GM20431 (cell line): ENCODE measurements around the gene COPS4.
"Not testable (repeated sequence)": the region's sequence is repeated elsewhere in the genome, so short reads cannot be mapped to it uniquely, and the experiment has no call there.

ENCODE experiments used
- in situ Hi-C: fragments of 300-500 bp; cut with MseI, MboI; formaldehyde crosslinking; loops from one replicate; pipeline ENCODE4 v1.15.0; 2020; ENCODE audit warnings: low sequenced_read_pairs; ENCODE audit not compliant: unreplicated experiment

Gene COPS4

DNA sequence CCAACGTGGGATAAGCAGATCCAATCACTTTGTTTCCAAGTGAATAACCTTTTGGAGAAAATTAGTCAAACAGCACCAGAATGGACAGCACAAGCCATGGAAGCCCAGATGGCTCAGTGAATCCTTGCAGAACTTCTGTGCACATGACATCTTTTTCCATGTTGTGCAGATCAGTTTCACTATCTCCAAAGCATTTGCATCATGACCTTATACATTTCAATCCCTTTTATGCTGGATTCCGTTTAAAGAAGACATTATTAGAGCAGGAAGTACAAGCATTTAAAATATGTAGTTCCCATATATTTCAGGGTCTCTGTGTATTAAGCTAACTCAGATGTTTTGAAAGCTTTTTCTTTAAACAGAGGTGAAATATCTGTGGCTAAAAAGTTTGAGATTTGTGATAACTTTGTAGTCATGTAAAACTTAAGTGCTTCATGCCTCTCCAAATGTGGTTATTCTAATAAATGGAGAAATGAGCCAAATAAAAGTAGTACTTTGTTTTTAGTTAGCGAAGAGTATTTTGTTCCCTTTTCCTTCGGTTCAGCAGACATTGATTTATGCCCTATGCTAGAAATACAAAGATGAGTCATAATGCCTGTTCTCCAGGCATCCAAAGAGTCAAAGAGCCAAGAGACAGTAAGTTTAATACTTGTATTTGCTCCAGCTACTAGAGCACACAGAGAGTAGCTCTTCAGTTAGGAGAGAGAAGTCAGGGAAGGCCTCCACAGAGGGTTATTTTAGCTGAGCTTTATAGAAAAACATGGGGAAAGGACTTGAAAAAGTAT lies 40.5 kb downstream of the COPS4 start:
- in situ Hi-C loops: no loop called here

DNA sequence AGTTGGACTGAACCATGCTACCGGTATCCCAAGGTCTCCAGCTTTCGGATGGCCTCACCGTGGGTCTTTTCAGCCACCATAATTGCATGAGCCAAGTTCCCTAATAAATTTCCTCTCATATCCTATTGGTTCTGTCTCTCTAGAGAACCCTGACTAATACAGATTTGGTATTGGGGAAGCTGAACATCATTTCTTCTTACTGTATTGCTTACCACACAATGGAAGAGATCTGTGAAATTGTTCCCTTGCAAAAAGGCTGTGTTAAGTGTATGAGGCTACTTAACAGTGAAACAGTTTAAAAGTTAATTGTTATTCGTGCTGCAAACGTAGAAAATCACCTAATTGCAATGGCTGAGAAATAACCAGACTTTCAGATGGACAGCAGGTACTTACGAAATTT lies 45.6 kb downstream of the COPS4 start:
- in situ Hi-C loops: no loop called here

GRCh38 chr4:83082777-83083176 lies 47.8 kb downstream of the COPS4 start:
- in situ Hi-C loops: no loop called here

DNA sequence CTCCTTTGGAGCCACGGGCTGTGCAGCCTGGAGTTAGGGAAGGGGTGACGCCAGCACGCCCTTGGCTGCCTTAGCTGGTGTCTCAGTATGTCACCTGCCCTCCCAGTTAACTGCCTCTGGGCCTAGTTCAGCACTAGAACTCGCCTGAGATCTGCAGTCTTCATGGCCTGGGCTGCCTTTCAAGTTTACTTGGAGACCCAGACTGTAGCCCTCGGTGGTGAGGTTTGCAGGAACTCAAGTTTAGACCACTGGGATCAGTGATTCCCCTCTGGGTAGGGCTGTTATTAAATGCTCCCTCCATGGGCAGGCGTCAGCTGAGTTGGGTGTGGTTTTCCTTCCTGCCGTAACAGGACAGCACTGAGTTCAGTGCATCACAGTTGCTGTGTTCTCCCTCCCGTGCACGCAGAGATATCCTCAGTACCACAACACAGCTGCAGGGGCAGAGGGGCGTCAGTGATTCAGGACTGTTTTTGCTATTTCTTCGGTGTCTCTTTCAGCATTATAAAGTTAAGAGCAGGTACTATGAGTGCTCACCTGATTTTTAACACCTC lies 49.0 kb downstream of the COPS4 start:
- in situ Hi-C loops: no loop called here

- in situ Hi-C loops: not testable (repeated sequence)
Observed at GRCh38 chr4:83084956-83085355, 50.0 kb downstream of the COPS4 start.

DNA sequence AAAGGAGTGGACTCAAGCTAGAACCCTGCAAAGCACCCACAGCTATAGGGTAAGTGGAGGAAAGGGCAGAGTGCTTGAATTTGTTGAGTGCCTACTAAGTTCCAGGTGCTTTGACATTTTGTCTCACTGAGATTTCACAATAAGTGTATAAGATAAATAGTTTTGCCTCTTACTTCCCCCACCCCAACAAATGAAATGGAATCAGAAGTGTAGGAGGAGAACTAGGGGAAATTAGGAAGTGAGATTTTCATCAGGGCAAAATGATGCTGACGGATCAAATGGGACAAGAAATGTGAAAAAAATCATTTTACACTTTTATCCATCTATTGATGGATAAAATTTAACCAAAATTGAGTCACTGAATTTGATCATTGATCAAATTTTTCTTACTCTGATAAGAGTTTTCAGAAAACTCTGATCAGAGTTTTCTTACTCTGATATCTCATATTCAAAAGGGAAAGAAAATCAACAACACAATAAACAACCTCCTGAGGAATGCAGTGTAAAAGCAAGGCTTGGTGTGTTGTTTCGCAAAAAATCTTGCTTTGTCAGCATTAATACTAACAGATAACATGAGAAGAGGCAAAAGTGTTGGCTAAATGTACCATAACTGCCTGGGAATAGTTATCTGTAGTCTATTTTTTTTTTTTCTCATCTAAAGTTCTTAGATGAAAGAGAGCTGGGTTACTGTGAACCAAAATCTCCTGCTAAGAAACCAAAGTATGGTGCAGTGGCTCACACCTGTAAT lies 54.6 kb downstream of the COPS4 start:
- in situ Hi-C loops: no loop called here

- in situ Hi-C loops: no loop called here
Observed at GRCh38 chr4:83093060-83093640, 58.2 kb downstream of the COPS4 start.

DNA sequence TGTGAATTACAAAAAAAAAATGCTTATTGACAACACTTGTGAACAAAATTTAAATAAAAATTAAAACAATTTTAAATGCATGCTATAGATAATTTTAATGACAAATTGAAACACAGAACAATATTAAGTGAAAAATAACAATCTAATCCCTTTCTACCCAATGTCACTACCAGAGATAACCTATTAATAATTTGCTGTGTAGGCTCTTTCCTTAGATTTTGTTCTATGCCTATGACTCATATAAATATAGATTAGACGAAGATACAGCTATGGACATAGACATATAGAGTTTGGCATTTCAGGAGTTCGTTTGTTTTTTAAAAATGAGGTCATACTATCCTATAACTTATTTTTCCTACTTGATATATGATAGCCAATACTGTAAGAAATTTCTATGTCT lies 61.4 kb downstream of the COPS4 start:
- in situ Hi-C loops: no loop called here

DNA sequence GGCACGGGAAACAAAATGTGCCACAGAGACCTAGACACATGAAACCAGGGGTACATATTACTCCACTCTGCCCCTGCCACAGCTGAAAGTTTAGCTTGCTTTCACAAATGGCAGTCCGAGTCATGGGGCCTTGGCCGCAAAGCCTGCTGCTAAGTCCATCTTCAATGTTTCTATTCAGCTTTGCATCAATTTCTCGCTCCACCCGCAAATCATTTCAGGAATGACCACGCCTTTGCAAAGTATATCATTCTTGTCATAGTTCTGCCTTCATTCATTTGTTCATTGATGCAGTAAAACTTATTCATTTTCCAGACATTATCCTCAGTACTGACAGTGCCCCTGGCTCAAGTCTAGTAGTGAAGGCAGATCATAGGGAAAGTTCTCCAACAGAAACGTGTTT lies 70.0 kb downstream of the COPS4 start:
- in situ Hi-C loops: no loop called here

- in situ Hi-C loops: no loop called here
Observed at GRCh38 chr4:83107631-83108030, 72.6 kb downstream of the COPS4 start.

GRCh38 chr4:83108101-83108861 lies 73.3 kb downstream of the COPS4 start:
- in situ Hi-C loops: no loop called here

GRCh38 chr4:83109480-83110222 lies 74.7 kb downstream of the COPS4 start:
- in situ Hi-C loops: no loop called here

DNA sequence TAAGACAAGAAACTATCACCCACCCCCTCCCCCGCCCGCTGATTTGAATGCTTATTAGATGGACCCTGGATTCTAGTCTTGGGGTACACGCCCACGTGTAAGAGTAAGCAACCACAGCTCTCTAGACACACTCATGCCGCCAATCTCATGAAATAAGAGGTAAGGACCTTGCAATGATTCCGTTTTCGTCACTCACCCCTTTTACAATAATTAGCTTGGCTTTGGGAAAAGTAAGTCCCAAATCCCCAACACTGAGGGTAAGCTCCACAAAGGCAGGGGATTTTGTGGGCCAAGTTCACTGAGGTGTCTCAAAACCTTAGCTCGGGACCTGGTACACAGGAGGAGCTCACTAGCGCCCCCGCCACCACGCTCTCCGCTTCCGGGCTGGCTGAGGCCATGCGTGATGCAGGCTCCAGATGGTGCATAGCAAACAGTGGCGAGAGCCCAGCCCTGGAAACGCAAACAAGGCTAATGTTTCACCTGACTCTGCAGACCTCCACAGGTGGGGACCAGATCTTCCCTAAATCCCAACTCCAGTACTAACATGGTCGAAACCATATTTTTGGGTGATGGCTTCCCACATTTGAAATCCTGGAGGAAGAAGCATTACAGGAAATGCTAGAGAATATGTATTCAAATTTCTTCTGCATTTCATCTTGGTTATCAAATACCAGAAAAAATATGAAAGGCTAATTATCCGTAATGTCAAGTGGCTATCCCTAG lies 75.4 kb downstream of the COPS4 start:
- in situ Hi-C loops: no loop called here

GRCh38 chr4:83110970-83111750 lies 76.2 kb downstream of the COPS4 start:
- in situ Hi-C loops: no loop called here

GRCh38 chr4:83111751-83112141 lies 76.8 kb downstream of the COPS4 start:
- in situ Hi-C loops: not testable (repeated sequence)

- in situ Hi-C loops: no loop called here
Observed at GRCh38 chr4:83112231-83112630, 77.2 kb downstream of the COPS4 start.

GRCh38 chr4:83112678-83113428 lies 77.9 kb downstream of the COPS4 start:
- in situ Hi-C loops: no loop called here

GRCh38 chr4:83113429-83113786 lies 78.4 kb downstream of the COPS4 start:
- in situ Hi-C loops: no loop called here
